HepG2 (cell line): Measurements from ENCODE around the gene ENG. TPM values are rescaled to one million over a fixed set of nuclear protein-coding genes. Genes with fewer than 3 reads are reported as not detected.

Experiments
- ATAC-seq: fragments of 200-7000 bp; cut with Tn5 transposase; 3 replicates; pipeline ENCODE4 v1.9.1; 2020; ENCODE audit warnings: mild to moderate bottlenecking, moderate library complexity
- BruUV-seq: library from RNA; stranded (reverse); fragments of 400-500 nt; replicated peaks from 2 replicates; lab custom pipeline; 2021; lab: Mats Ljungman, UMichigan
- CTCF ChIA-PET: fragments of 300-600 bp; formaldehyde crosslinking; extraction: SDS; loops from one replicate; lab custom pipeline; 2021; ENCODE audit warnings: low total read pairs, inconsistent platforms, low intra/inter-chr PET ratio; lab: Yijun Ruan, JAX
- POLR2A ChIA-PET: fragments of 350-600 bp; sonication (Branson Sonifier 250); formaldehyde crosslinking; loops from one replicate; lab custom pipeline; 2020; ENCODE audit warnings: antibody characterized with exemption, inconsistent platforms; lab: Yijun Ruan, JAX
- DNase-seq: peaks from one replicate; pipeline ENCODE4 v3.0.0-alpha.2; 2015; ENCODE audit warnings: low spot score
- FAIRE-seq: peaks from 3 replicates; lab custom pipeline; 2011; peaks lifted over from hg19 to GRCh38; lab: Jason Lieb, UNC
- H2AFZ ChIP-seq: one replicate; pipeline ENCODE4 v1.6.1; 2011; ENCODE audit warnings: low read length, inconsistent platforms
- H3K27ac ChIP-seq: fragments of 300-600 bp; 3 replicates; pipeline ENCODE4 v1.8.0; 2011; ENCODE audit warnings: mixed run types, mild to moderate bottlenecking, mixed read lengths, low read length, inconsistent platforms; ENCODE audit not compliant: insufficient read depth; ENCODE audit errors: extremely low read length
- H3K27me3 ChIP-seq, 2 experiments: fragments of 200-600 bp in 1 of 2; 2 replicates in 1 of 2; 3 replicates in 1 of 2; pipeline versions ENCODE4 v1.6.0 to v1.8.0; 2011; ENCODE audit warnings: low read length in 2 of 2, mild to moderate bottlenecking in 2 of 2, moderate library complexity in 2 of 2, inconsistent platforms in 1 of 2; ENCODE audit not compliant: insufficient read depth in 2 of 2, control insufficient read depth in 1 of 2
- H3K36me3 ChIP-seq, 2 experiments: fragments of 200-600 bp in 1 of 2; replicated peaks in 1 of 2; 2 replicates in 1 of 2; 3 replicates in 1 of 2; pipeline versions ENCODE4 v1.5.1 to v1.8.0; 2011; ENCODE audit warnings: low read length in 2 of 2, inconsistent platforms in 1 of 2; ENCODE audit not compliant: insufficient read depth in 2 of 2, control insufficient read depth in 1 of 2
- H3K4me1 ChIP-seq: 2 replicates; pipeline ENCODE4 v1.5.1; 2012; ENCODE audit warnings: low read length, inconsistent platforms; ENCODE audit not compliant: insufficient read depth
- H3K4me2 ChIP-seq: 2 replicates; pipeline ENCODE4 v1.6.0; 2011; ENCODE audit warnings: low read depth, low read length, inconsistent platforms
- H3K4me3 ChIP-seq, 3 experiments: fragments of 200-600 bp in 1 of 3; sonication (generic), shearing (Covaris generic) in 1 of 3; replicated peaks in 1 of 3; 2 replicates each; pipeline ENCODE4 v1.5.1; 2011 to 2016; ENCODE audit warnings: low read length in 3 of 3, inconsistent platforms in 2 of 3, low read depth in 2 of 3, mild to moderate bottlenecking in 2 of 3, control low read depth in 1 of 3, mixed read lengths in 1 of 3; ENCODE audit not compliant: insufficient read depth in 1 of 3
- H3K79me2 ChIP-seq: one replicate; pipeline ENCODE4 v1.6.1; 2011; ENCODE audit warnings: low read length, inconsistent platforms; ENCODE audit not compliant: insufficient read depth
- H3K9ac ChIP-seq: 2 replicates; pipeline ENCODE4 v1.6.0; 2011; ENCODE audit warnings: mild to moderate bottlenecking, low read depth, low read length, inconsistent platforms; ENCODE audit not compliant: insufficient read depth
- H3K9me3 ChIP-seq: 2 replicates; pipeline ENCODE4 v1.5.1; 2012; ENCODE audit warnings: mild to moderate bottlenecking, low read length
- H4K20me1 ChIP-seq: 2 replicates; pipeline ENCODE4 v1.6.0; 2011; ENCODE audit warnings: inconsistent platforms, mild to moderate bottlenecking, low read length, moderate library complexity; ENCODE audit not compliant: insufficient read depth
- CREBL2 ChIP-seq: sonication (generic); formaldehyde crosslinking; IDR thresholded peaks from 2 replicates; pipeline ENCODE4 v1.8.1; 2023; ENCODE audit warnings: missing genetic modification reagents, mild to moderate bottlenecking, borderline replicate concordance
- FOXA1 ChIP-seq, 2 experiments: fragments of 450-650 bp in 1 of 2; sonication (generic) in 1 of 2; formaldehyde crosslinking in 1 of 2; IDR thresholded peaks; 2 replicates each; pipeline versions ENCODE4 v1.4.0 to v1.6.1; 2016 to 2020; ENCODE audit warnings: missing genetic modification reagents in 1 of 2
- IRF2 ChIP-seq: IDR thresholded peaks from 2 replicates; pipeline ENCODE4 v1.6.1; 2018; ENCODE audit warnings: missing genetic modification reagents, missing compliant biosample characterization
- NR3C1 ChIP-seq: sonication (generic); formaldehyde crosslinking; IDR thresholded peaks from 2 replicates; pipeline ENCODE4 v1.4.0; 2020; ENCODE audit warnings: missing genetic modification reagents
- NRL ChIP-seq: sonication (generic); formaldehyde crosslinking; IDR thresholded peaks from 2 replicates; pipeline ENCODE4 v1.5.0; 2020; ENCODE audit warnings: missing genetic modification reagents, mild to moderate bottlenecking, moderate library complexity, borderline replicate concordance
- RXRB ChIP-seq: IDR thresholded peaks from 2 replicates; pipeline ENCODE4 v1.6.1; 2016; ENCODE audit warnings: borderline replicate concordance, missing genetic modification reagents, missing compliant biosample characterization
- SOX5 ChIP-seq: IDR thresholded peaks from 2 replicates; pipeline ENCODE4 v1.6.1; 2016; ENCODE audit warnings: borderline replicate concordance
- ZBTB42 ChIP-seq: sonication (generic); formaldehyde crosslinking; IDR thresholded peaks from 2 replicates; pipeline ENCODE4 v1.5.0; 2020; ENCODE audit warnings: mild to moderate bottlenecking, missing genetic modification reagents
- ZKSCAN5 ChIP-seq: sonication (generic); formaldehyde crosslinking; IDR thresholded peaks from 2 replicates; pipeline ENCODE4 v1.5.1; 2020; ENCODE audit warnings: mild to moderate bottlenecking, missing genetic modification reagents
- ZNF326 ChIP-seq: sonication (generic); formaldehyde crosslinking; IDR thresholded peaks from 2 replicates; pipeline ENCODE4 v1.4.0; 2020; ENCODE audit warnings: missing genetic modification reagents, borderline replicate concordance
- ZNF567 ChIP-seq: sonication (generic); formaldehyde crosslinking; IDR thresholded peaks from 2 replicates; pipeline ENCODE4 v1.8.1; 2023; ENCODE audit warnings: mild to moderate bottlenecking, missing genetic modification reagents, borderline replicate concordance
- ZNF670 ChIP-seq: sonication (generic); formaldehyde crosslinking; IDR thresholded peaks from 2 replicates; pipeline ENCODE4 v1.8.0; 2022; ENCODE audit warnings: mild to moderate bottlenecking, missing genetic modification reagents, borderline replicate concordance
- WGBS: methylation state at CpG from one replicate; pipeline ENCODE4 v1.1.6; 2017; ENCODE audit warnings: low lambda C conversion rate; 5-methylcytosine and 5-hydroxymethylcytosine counted together
- in situ Hi-C: cut with HindIII; loops from 2 replicates; pipeline ENCODE4 v1.10.0; 2017; ENCODE audit warnings: low pct_unique_long_range_greater_than_20kb; ENCODE audit not compliant: extremely low pct_ligation_motif_present
- intact Hi-C: fragments of 100-400 bp; cut with micrococcal nuclease; formaldehyde crosslinking; loops from one replicate; pipeline ENCODE4 v1.10.0; 2022; ENCODE audit not compliant: unreplicated experiment
- polyA plus RNA-seq, 8 experiments: library from polyadenylated mRNA; depleted of rRNA in 3 of 8; stranded (reverse) in 7 of 8; unstranded in 1 of 8; fragments of >200 nt; fragmentation: Illumina TruSeq in 4 of 8; extraction: Trizol in 4 of 8; gene quantifications; 2 replicates each; pipeline versions ENCODE4 v1.2.1 to v1.2.3, GENCODE V29; 2011 to 2016; ENCODE audit warnings: low read depth in 4 of 8, missing spikeins in 1 of 8, mixed read lengths in 1 of 8; ENCODE audit not compliant: insufficient read depth in 1 of 8
- total RNA-seq, 5 experiments: library from RNA; depleted of rRNA; stranded (reverse); fragments of >200 nt; fragmentation: Illumina TruSeq; extraction: Trizol; gene quantifications; 2 replicates each; pipeline ENCODE4 v1.2.3, GENCODE V29; 2016; ENCODE audit warnings: low read depth in 1 of 5
- TF ChIP-seq, protein P1 (sequence below): sonication (generic); formaldehyde crosslinking; IDR thresholded peaks from 2 replicates; pipeline ENCODE4 v1.4.0; 2020; ENCODE audit warnings: missing genetic modification reagents

ENG gene
- total and polyA plus RNA-seq, 2 of the 13 experiments (the other 11 are each of a cell fraction or from before 2014, with no cell fraction given): 0.02 to 1.1 TPM

- no TSS peak for BruUV-seq
- Histone ChIP-seq H3K36me3 (no peaks in the 10 kb centered on the region), H3K4me3 (no peak within 1 kb of the TSS)
- TF ChIP-seq RXRB (CRISPR knock-in tag): no peak
- TF ChIP-seq ZNF326 (CRISPR knock-in tag): no peak
- TF ChIP-seq CREBL2 (CRISPR knock-in tag): no peak
- TF ChIP-seq ZBTB42: no peak
- no peak for TF ChIP-seq NR3C1
- no peak for TF ChIP-seq SOX5 (CRISPR knock-in tag)
- no peak for TF ChIP-seq ZKSCAN5 (CRISPR knock-in tag)
- no peak for TF ChIP-seq IRF2
- no peak for TF ChIP-seq NRL (CRISPR knock-in tag)
- TF ChIP-seq ZNF567: no peak
- TF ChIP-seq ZNF670 (CRISPR knock-in tag): no peak
- TF ChIP-seq, protein P1, sequence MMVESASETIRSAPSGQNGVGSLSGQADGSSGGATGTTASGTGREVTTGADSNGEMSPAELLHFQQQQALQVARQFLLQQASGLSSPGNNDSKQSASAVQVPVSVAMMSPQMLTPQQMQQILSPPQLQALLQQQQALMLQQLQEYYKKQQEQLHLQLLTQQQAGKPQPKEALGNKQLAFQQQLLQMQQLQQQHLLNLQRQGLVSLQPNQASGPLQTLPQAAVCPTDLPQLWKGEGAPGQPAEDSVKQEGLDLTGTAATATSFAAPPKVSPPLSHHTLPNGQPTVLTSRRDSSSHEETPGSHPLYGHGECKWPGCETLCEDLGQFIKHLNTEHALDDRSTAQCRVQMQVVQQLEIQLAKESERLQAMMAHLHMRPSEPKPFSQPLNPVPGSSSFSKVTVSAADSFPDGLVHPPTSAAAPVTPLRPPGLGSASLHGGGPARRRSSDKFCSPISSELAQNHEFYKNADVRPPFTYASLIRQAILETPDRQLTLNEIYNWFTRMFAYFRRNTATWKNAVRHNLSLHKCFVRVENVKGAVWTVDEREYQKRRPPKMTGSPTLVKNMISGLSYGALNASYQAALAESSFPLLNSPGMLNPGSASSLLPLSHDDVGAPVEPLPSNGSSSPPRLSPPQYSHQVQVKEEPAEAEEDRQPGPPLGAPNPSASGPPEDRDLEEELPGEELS (CRISPR knock-in tag): no peak
- TF ChIP-seq FOXA1 (IDR thresholded peaks at IDR 0.05): no peak
- TF ChIP-seq FOXA1 (CRISPR knock-in tag; IDR thresholded peaks at IDR 0.05): no peak
- TF ChIP-seq, all 625 proteins: peak for 0
- WGBS: 10% methylated on average over 10 of the region's 13 CpGs
- FAIRE-seq (no peak), DNase-seq (no peak), ATAC-seq (peak; percentile 15; the same call in 2 of the 3 replicates)
- Histone ChIP-seq H3K9ac (no peak within 1 kb of the TSS), H4K20me1 (no peaks in the 10 kb centered on the region), H3K4me1 (peaks cover 24% of the 10 kb centered on the region), H2AFZ (no peak within 1 kb of the TSS), H3K4me2 (no peak within 1 kb of the TSS; the same call in 1 of the 2 replicates), H3K27ac (no peak within 1 kb of the TSS), H3K9me3 (no peaks in the 10 kb centered on the region), H3K79me2 (no peaks in the 10 kb centered on the region), H3K27me3 (peaks cover 1 to 42% of the 10 kb centered on the region in 2 experiments; a peak in 3 of 5 replicates)
- POLR2A ChIA-PET: no interaction called here
- intact Hi-C loops: no loop called here
- CTCF ChIA-PET: no interaction called here
- in situ Hi-C loops: no loop called here
Measured at GRCh38 chr9:127778280-127779135, 76.0 kb downstream of the ENG start, which contains the start of gene SH2D3C. Gene SH2D3C, minus strand, starts transcription at chr9:127778666. Its CDS starts 39 bp downstream, at chr9:127778627.
